Hindlimb muscle (tissue), 1 donor: ENCODE measurements around the gene HMGN4. TPM values are rescaled to one million over a fixed set of nuclear protein-coding genes. Genes with fewer than 3 reads are reported as not detected.
A peak's percentile ranks its signal among the peaks of the same experiment; 100 is the strongest.

Experiments used
- DNase-seq: peaks from one replicate; pipeline ENCODE4 v3.0.0-alpha.2; 2013
- polyA plus RNA-seq: library from polyadenylated mRNA; unstranded; fragments of 120-200 nt; gene quantifications from one replicate; pipeline ENCODE4 v1.2.1, GENCODE V29; 2013; ENCODE audit not compliant: insufficient read length

HMGN4 gene
- polyA plus RNA-seq, 1 donor, result 57.4 TPM

- no peak for DNase-seq
These were observed 14.5 kb downstream of the HMGN4 start for GRCh38 chr6:26552640-26553188.

- peak; percentile 82 for DNase-seq
These were observed 15.1 kb downstream of the HMGN4 start for GRCh38 chr6:26553264-26553634.

- DNase-seq, result peak; percentile 89
These were observed 15.7 kb downstream of the HMGN4 start for GRCh38 chr6:26553635-26554446.

GRCh38 chr6:26554447-26554696 is 16.2 kb downstream of the HMGN4 start:
- no peak for DNase-seq

GRCh38 chr6:26554697-26555504 is 16.7 kb downstream of the HMGN4 start:
- DNase-seq, result no peak

GRCh38 chr6:26555505-26556262 is 17.5 kb downstream of the HMGN4 start:
- no peak for DNase-seq

GRCh38 chr6:26556263-26557070 is 18.3 kb downstream of the HMGN4 start:
- DNase-seq, result no peak

GRCh38 chr6:26561533-26562466 is 23.6 kb downstream of the HMGN4 start:
- DNase-seq, result no peak

- DNase-seq, result no peak
These were observed 25.3 kb downstream of the HMGN4 start for GRCh38 chr6:26563488-26563887.

- peak; percentile 95 for DNase-seq
These were observed 30.7 kb downstream of the HMGN4 start for GRCh38 chr6:26568601-26569432.

- no peak for DNase-seq
These were observed 31.2 kb downstream of the HMGN4 start for GRCh38 chr6:26569433-26569764.

GRCh38 chr6:26570027-26570809 is 32.1 kb downstream of the HMGN4 start:
- DNase-seq, result no peak

- no peak for DNase-seq
These were observed 33.6 kb downstream of the HMGN4 start for GRCh38 chr6:26571592-26572296.

- no peak for DNase-seq
These were observed 37.4 kb downstream of the HMGN4 start for GRCh38 chr6:26575494-26575939.

- DNase-seq, result no peak
These were observed 38.3 kb downstream of the HMGN4 start for GRCh38 chr6:26576407-26576843.

GRCh38 chr6:26576929-26577719 is 39.0 kb downstream of the HMGN4 start:
- DNase-seq, result no peak

- DNase-seq, result no peak
These were observed 39.5 kb downstream of the HMGN4 start for GRCh38 chr6:26577720-26578072.

GRCh38 chr6:26578279-26578678 is 40.1 kb downstream of the HMGN4 start:
- DNase-seq, result no peak
